Sciatic nerve (tissue), 2 donors: ENCODE measurements around the gene SIN3B. TPM values are rescaled to one million over a fixed set of nuclear protein-coding genes. Genes with fewer than 3 reads are reported as not detected.

Experiments
- ATAC-seq: fragments of 200-7000 bp; cut with Tn5 transposase; one replicate; pipeline ENCODE4 v1.9.1; 2020; ENCODE audit warnings: mild to moderate bottlenecking, moderate library complexity
- DNase-seq: peaks from one replicate; pipeline ENCODE4 v3.0.0-alpha.2; 2020; ENCODE audit warnings: low spot score
- intact Hi-C: fragments of 100-400 bp; cut with DNase I; formaldehyde crosslinking; loops from one replicate; pipeline ENCODE4 v1.14.2; 2022
- total RNA-seq: library from RNA; stranded (reverse); fragmentation: NEBNext Ultra II Directional; extraction: Animal tissue kit (Norgen Biotek cat#: 25700); gene quantifications from one replicate; pipeline ENCODE4 v1.2.1, GENCODE V29; 2021
- donor health status: DM: no; HTN: no; CAD: no.
- donor health status: DM: no; HTN: no; CAD: no.

The SIN3B gene
- total RNA-seq, 1 donor from 2014 or later: 84.8 TPM

DNA sequence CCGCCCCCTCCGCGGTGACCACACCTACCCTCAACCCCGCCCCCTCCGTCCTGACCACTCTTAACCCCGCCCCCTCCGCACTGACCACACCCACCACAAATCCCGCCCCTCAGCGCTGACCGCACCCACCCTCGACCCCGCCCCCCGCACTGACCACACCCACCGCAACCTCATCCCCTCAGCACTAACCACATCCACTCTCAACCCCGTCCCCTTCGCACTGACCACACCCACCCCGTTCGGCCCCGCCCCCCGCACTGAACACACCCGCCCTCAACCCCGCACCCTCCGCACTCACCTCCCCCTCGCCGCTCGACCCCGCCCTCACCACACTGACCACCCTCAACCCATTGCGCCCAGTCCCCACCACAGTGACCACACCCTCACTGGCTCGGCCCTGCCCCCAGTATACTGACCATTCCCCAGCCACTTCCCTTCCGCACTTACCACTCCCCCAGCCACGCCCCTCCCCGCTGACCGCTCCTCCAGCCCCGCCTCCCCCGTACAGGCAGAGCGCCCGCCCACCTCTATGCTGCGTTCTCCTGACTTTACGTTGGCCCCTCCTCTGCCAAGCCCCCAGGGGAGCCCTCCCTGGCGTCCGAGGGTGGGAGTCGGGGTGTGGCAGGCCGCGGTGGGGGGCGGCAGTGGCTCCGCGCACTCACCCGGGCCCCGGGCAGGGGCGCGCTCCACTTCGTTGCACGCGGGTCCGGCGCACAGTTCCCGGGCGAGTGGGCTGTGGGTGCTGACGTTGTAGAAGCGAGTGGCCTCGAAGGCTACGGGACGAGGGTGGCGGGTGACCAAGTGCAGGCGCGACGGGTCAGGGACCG, 68.0 kb downstream of the SIN3B start:
- ATAC-seq (peak; percentile 94), DNase-seq (peak; percentile 98)
- intact Hi-C loops: no loop called here

- DNase-seq (no peak), ATAC-seq (peak; percentile 2)
- intact Hi-C loops: no loop called here
These were observed 68.6 kb downstream of the SIN3B start for GRCh38 chr19:16897856-16898161.

- DNase-seq (no peak), ATAC-seq (no peak)
- intact Hi-C loops: no loop called here
These were observed 69.3 kb downstream of the SIN3B start for GRCh38 chr19:16898361-16899015.

GRCh38 chr19:16899566-16900075, 70.4 kb downstream of the SIN3B start:
- no peak for ATAC-seq
- DNase-seq: peak; percentile 62
- intact Hi-C loops: no loop called here

GRCh38 chr19:16901491-16902175, 72.4 kb downstream of the SIN3B start:
- intact Hi-C loops: no loop called here
- DNase-seq (no peak), ATAC-seq (no peak)

GRCh38 chr19:16902545-16902944, 73.3 kb downstream of the SIN3B start:
- DNase-seq (no peak), ATAC-seq (no peak)
- intact Hi-C loops: no loop called here

DNA sequence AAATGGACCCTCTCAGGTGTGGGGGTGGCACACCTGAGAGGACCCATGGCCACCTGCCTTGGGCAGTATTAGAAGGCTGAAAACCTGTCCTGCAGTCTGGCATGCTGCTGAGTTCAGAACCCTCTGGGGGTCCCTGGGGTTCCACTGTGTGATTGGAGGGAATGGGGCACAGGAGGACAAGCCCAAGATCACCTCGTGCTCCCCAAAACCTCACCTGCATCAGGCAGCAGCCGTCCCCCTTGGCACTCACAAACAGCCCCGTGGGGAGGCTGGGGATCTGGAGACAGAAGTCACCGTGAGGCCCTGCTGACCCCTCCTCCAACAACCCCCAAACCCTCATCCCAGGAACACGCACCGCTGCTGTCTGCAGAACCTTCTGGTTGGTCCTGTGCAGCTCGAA, 74.1 kb downstream of the SIN3B start:
- intact Hi-C loops: no loop called here
- DNase-seq: no peak
- ATAC-seq: no peak

DNA sequence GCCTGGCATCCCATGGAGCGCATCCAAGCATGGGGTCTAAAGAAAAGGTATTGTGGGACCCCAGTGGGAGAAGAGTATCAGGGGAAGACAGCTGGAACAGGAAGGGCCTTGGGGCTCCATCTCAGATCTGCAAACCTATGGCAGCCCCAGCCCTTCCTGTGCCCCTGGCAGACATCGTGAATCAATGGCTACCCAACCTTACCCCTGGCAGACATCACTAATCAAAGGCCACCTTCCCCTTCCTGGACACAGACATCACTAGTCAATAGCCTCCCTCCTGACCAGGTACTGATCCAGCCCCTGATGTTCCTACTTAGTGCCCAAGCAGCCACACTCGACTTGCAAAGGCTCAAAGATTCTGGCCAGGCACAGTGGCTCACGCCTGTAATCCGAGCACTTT, 75.4 kb downstream of the SIN3B start:
- intact Hi-C loops: no loop called here
- ATAC-seq: no peak
- no peak for DNase-seq

DNA sequence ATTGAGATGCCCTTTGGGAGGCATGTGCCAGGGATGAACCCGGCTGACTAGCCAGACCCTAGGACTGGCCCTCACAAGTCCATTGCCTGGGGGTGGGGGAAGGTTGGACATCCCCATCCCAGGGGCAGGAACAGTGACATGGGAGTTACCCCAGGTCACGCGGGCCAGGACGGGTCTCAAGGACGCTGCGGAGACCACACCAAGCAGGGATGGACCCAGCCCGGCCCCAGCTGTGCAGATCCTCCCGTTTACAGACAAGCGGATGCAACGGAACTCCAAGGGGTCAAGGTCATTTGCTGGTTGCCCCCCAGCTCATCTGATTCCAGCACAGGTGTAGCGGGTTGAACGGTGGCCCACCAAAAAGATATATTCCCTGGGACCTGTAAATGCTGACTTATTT, 79.6 kb downstream of the SIN3B start:
- ATAC-seq (no peak), DNase-seq (no peak)
- intact Hi-C loops: no loop called here

GRCh38 chr19:16911046-16911445, 81.8 kb downstream of the SIN3B start:
- intact Hi-C loops: no loop called here
- DNase-seq (no peak), ATAC-seq (no peak)

- DNase-seq (no peak), ATAC-seq (no peak)
- intact Hi-C loops: no loop called here
These were observed 83.6 kb downstream of the SIN3B start for GRCh38 chr19:16912780-16913179.

GRCh38 chr19:16914421-16914820, 85.2 kb downstream of the SIN3B start:
- ATAC-seq (no peak), DNase-seq (no peak)
- intact Hi-C loops: no loop called here

GRCh38 chr19:16915135-16915534, 85.9 kb downstream of the SIN3B start:
- intact Hi-C loops: no loop called here
- ATAC-seq (no peak), DNase-seq (no peak)

DNA sequence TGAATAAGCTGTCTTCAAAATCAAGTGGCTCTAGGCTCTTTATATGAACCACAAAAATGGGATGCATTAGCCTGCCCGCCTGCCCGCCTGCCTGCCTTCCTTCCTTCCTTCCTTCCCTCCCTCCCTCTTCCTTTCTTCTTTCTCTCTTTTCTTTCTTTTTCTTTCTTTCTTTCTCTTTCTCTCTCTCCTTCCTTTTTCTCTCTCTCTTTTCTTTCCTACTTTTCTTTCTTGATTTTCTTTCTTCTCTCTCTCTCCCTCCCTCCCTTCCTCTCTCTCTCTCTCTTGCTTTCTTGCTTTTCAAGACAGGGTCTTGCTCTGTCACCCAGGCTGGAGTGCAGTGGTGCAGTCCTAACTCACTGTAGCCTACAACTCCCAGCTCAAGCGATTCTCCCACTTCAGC, 86.5 kb downstream of the SIN3B start:
- ATAC-seq (no peak), DNase-seq (no peak)
- intact Hi-C loops: no loop called here

DNA sequence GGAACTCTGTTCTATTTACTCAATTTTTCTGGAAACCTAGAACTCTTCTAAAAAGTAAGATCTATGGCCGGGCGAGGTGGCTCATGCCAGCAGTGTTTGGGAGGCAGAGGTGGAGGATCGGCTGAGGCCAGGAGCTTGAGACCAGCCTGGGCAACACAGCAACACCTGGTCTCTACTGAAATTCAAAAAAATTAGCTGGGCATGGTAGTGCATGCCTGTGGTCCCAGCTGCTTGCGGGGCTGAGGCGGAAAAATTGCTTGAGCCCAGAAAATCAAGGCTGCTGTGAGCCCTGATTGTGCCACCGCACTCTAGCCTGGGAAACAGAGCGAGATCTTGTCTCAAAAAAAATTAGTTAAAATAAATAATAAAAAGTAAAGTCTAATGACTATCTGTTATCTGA, 88.2 kb downstream of the SIN3B start:
- intact Hi-C loops: no loop called here
- no peak for DNase-seq
- no peak for ATAC-seq

DNA sequence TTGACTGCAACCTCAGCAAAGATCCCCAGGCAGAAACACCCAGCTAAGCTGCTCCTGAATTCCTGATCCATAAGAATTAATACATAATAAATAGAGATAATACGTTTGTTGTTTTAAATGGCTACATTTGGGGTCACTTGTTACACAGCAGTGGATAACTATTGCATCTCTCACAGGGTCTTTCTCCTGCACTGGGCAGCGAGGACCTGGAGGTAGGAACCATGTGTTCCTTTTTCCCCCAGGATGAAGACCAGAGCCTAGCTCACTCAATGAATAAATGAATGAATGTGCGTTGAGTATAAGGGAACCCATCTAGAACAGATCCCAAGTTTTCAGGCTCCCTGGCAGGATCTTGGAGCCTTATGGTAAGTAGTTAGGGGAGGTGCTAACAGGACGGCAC, 90.3 kb downstream of the SIN3B start:
- intact Hi-C loops: no loop called here
- no peak for ATAC-seq
- no peak for DNase-seq

DNA sequence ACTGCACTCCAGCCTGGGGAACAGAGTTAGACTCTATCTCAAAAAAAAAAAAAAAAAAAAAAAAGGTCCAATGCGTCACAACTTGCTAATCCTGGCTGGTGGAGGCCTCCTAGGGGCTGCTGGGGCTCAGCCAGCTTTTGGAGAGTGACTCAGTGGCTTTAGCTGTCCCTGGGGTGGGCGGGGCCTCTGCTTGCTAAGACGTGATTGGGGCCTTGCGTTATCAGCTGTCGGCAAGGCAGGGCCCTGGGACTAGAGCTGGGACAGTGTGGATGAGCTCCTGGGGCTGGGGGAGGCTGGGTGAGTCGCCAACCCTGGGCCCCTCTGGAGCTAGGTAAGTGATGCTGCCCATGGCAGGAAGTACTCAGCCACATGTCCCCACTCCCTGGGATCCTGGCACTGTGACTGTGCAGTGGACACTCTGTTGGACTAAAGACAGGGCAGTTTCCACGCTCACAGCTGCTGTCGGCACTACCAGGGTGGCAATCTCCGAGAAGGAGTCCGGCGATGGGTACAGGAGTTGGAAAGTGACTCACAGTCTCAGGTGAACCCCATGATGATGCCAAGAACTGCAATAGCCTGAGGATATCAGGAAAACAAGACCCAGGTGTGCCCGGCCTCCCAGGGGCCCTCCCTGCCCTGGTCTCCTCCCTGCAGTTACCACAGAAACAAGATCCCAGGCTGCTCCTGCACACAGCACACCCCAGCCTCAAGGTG, 91.8 kb downstream of the SIN3B start:
- ATAC-seq (no peak), DNase-seq (no peak)
- intact Hi-C loops: no loop called here

GRCh38 chr19:16921766-16922591, 92.8 kb downstream of the SIN3B start:
- ATAC-seq: no peak
- intact Hi-C loops: no loop called here
- no peak for DNase-seq

- no peak for DNase-seq
- intact Hi-C loops: no loop called here
- ATAC-seq: no peak
These were observed 93.4 kb downstream of the SIN3B start for GRCh38 chr19:16922592-16922934.
